ENCODE results near the gene PDRG1. TPM values are rescaled to one million over a fixed set of nuclear protein-coding genes. Genes with fewer than 3 reads are reported as not detected.

The PDRG1 gene
- total RNA-seq, 1 donor = 2.2 TPM

DNA sequence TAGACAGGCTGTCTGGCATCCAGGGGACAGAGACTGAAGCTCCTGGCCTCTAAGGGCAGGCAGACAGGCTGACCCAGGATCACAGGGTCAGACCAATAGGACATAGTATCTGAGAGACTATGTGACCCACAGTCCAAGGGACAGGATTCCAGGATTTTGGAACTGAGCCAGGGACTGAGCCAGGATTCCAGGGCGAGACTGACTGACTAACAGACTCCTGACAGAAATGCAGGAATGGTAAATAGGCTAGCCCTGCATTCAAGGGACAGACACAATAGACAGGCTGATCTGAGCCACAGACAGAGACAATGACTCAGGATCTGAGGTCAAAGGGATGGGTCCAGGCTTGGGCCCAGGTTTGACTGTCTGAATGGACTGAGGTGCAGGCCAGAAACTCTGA, 35.9 kb upstream of the PDRG1 start:
- H3K4me3 ChIP-seq (ENCODE audit: insufficient read depth, low read length) = no peak overlapping the region
- no peak overlapping the region for H3K4me2 ChIP-seq (ENCODE audit: insufficient read depth, low read length)
- H3K9me3 ChIP-seq (ENCODE audit: low read depth, low read length) = no peaks in the 10 kb centered on the region
- DNase-seq (ENCODE audit: insufficient read length, low spot score, missing footprints) = no peak
- H3K36me3 ChIP-seq (ENCODE audit: insufficient read depth, low read length) = no peaks in the 10 kb centered on the region
- H2AFZ ChIP-seq (ENCODE audit: low read length) = no peak overlapping the region
- H3K4me1 ChIP-seq (ENCODE audit: insufficient read depth, low read length) = no peaks in the 10 kb centered on the region
- no peaks in the 10 kb centered on the region for H3K79me2 ChIP-seq (ENCODE audit: insufficient read depth, low read length)
- H3K27me3 ChIP-seq (ENCODE audit: insufficient read depth, low read length) = no peaks in the 10 kb centered on the region
- TF ChIP-seq, protein P1, sequence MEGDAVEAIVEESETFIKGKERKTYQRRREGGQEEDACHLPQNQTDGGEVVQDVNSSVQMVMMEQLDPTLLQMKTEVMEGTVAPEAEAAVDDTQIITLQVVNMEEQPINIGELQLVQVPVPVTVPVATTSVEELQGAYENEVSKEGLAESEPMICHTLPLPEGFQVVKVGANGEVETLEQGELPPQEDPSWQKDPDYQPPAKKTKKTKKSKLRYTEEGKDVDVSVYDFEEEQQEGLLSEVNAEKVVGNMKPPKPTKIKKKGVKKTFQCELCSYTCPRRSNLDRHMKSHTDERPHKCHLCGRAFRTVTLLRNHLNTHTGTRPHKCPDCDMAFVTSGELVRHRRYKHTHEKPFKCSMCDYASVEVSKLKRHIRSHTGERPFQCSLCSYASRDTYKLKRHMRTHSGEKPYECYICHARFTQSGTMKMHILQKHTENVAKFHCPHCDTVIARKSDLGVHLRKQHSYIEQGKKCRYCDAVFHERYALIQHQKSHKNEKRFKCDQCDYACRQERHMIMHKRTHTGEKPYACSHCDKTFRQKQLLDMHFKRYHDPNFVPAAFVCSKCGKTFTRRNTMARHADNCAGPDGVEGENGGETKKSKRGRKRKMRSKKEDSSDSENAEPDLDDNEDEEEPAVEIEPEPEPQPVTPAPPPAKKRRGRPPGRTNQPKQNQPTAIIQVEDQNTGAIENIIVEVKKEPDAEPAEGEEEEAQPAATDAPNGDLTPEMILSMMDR (IDR thresholded peaks at IDR 0.05; ENCODE audit: extremely low read depth, low read depth, low read length) = no peak
- no peak overlapping the region for H3K27ac ChIP-seq (ENCODE audit: low read depth, low read length)
- H4K20me1 ChIP-seq (ENCODE audit: insufficient read depth, low read length) = no peaks in the 10 kb centered on the region

DNA sequence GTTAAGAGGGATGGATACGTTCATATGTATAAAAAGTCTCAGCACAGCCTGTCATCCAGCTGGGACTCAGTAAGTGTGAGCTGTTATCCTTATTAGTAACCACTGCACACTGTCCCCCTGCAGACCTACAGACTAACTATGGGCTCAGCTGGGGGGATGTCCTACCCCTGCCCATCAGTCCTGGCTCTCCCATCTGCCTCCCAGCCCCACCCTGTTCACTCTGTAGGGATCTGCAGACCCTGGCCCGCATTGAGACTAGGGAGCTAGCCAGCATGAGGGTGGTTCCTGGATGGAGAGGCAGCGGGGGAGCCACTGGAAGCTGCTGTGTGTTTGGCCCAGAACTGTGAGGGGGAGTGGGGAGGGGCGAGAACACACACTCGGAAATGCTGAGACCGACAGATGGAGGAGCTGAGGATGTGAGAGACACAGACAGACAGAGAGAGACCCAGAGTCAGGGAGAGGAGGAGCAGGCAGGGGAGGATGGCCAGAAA, 33.2 kb upstream of the PDRG1 start:
- Histone ChIP-seq H4K20me1 (ENCODE audit: insufficient read depth, low read length) (no peaks in the 10 kb centered on the region), H3K79me2 (ENCODE audit: insufficient read depth, low read length) (no peaks in the 10 kb centered on the region), H3K27me3 (ENCODE audit: insufficient read depth, low read length) (no peaks in the 10 kb centered on the region), H3K4me2 (ENCODE audit: insufficient read depth, low read length) (no peak overlapping the region), H3K27ac (ENCODE audit: low read depth, low read length) (no peak overlapping the region), H3K4me3 (ENCODE audit: insufficient read depth, low read length) (no peak overlapping the region), H3K36me3 (ENCODE audit: insufficient read depth, low read length) (no peaks in the 10 kb centered on the region), H2AFZ (ENCODE audit: low read length) (no peak overlapping the region), H3K9me3 (ENCODE audit: low read depth, low read length) (no peaks in the 10 kb centered on the region), H3K4me1 (ENCODE audit: insufficient read depth, low read length) (no peaks in the 10 kb centered on the region)
- TF ChIP-seq, protein P1 (IDR thresholded peaks at IDR 0.05; ENCODE audit: extremely low read depth, low read depth, low read length) = no peak
- DNase-seq (ENCODE audit: insufficient read length, low spot score, missing footprints) = no peak

DNA sequence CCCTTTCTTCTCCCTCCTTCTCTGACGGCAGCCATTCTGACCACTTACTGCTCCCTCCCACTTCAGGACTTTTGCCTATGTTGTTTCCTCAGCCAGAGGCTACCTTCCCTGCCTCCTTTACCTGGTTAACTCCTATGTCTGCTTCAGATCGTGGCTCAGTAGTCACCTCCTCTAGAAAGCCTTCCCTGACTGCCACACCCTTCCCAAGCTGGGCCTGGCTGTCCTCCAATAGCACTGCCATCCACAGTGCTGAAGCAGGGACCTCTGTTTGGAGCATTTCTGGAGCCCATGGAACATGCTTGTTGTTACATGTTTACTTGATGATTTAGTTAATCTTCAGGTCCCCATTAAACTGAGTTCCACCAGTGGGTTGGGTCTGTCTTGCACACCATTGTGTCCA, 29.9 kb upstream of the PDRG1 start:
- Histone ChIP-seq H2AFZ (ENCODE audit: low read length) (no peak overlapping the region), H4K20me1 (ENCODE audit: insufficient read depth, low read length) (no peaks in the 10 kb centered on the region), H3K27me3 (ENCODE audit: insufficient read depth, low read length) (peaks cover 4% of the 10 kb centered on the region), H3K9me3 (ENCODE audit: low read depth, low read length) (no peaks in the 10 kb centered on the region), H3K4me3 (ENCODE audit: insufficient read depth, low read length) (no peak overlapping the region), H3K4me2 (ENCODE audit: insufficient read depth, low read length) (no peak overlapping the region), H3K4me1 (ENCODE audit: insufficient read depth, low read length) (no peaks in the 10 kb centered on the region), H3K36me3 (ENCODE audit: insufficient read depth, low read length) (no peaks in the 10 kb centered on the region), H3K79me2 (ENCODE audit: insufficient read depth, low read length) (no peaks in the 10 kb centered on the region), H3K27ac (ENCODE audit: low read depth, low read length) (no peak overlapping the region)
- DNase-seq (ENCODE audit: insufficient read length, low spot score, missing footprints) = no peak
- TF ChIP-seq, protein P1 (IDR thresholded peaks at IDR 0.05; ENCODE audit: extremely low read depth, low read depth, low read length) = no peak

GRCh38 chr20:31979713-31980426, 28.0 kb upstream of the PDRG1 start:
- Histone ChIP-seq H3K4me3 (ENCODE audit: insufficient read depth, low read length) (no peak overlapping the region), H3K27ac (ENCODE audit: low read depth, low read length) (no peak overlapping the region), H3K79me2 (ENCODE audit: insufficient read depth, low read length) (no peaks in the 10 kb centered on the region), H3K4me2 (ENCODE audit: insufficient read depth, low read length) (no peak overlapping the region), H3K9me3 (ENCODE audit: low read depth, low read length) (no peaks in the 10 kb centered on the region), H2AFZ (ENCODE audit: low read length) (no peak overlapping the region), H4K20me1 (ENCODE audit: insufficient read depth, low read length) (no peaks in the 10 kb centered on the region), H3K4me1 (ENCODE audit: insufficient read depth, low read length) (no peaks in the 10 kb centered on the region), H3K27me3 (ENCODE audit: insufficient read depth, low read length) (peaks cover 11% of the 10 kb centered on the region), H3K36me3 (ENCODE audit: insufficient read depth, low read length) (no peaks in the 10 kb centered on the region)
- TF ChIP-seq, protein P1 (IDR thresholded peaks at IDR 0.05; ENCODE audit: extremely low read depth, low read depth, low read length) = no peak
- DNase-seq (ENCODE audit: insufficient read length, low spot score, missing footprints) = no peak

Measured in osteoblast (primary cell).